HPDE6-E6E7 (cell line): ENCODE data around the gene RRBP1.

Source experiments
- DNase-seq: peaks from one replicate; pipeline ENCODE4 v3.0.0; 2011; ENCODE audit warnings: missing footprints; ENCODE audit errors: extremely low spot score

The RRBP1 gene

GRCh38 chr20:17648791-17649730, 33.0 kb downstream of the RRBP1 start:
- DNase-seq = no peak

GRCh38 chr20:17648315-17648646, 33.8 kb downstream of the RRBP1 start:
- no peak for DNase-seq

DNA sequence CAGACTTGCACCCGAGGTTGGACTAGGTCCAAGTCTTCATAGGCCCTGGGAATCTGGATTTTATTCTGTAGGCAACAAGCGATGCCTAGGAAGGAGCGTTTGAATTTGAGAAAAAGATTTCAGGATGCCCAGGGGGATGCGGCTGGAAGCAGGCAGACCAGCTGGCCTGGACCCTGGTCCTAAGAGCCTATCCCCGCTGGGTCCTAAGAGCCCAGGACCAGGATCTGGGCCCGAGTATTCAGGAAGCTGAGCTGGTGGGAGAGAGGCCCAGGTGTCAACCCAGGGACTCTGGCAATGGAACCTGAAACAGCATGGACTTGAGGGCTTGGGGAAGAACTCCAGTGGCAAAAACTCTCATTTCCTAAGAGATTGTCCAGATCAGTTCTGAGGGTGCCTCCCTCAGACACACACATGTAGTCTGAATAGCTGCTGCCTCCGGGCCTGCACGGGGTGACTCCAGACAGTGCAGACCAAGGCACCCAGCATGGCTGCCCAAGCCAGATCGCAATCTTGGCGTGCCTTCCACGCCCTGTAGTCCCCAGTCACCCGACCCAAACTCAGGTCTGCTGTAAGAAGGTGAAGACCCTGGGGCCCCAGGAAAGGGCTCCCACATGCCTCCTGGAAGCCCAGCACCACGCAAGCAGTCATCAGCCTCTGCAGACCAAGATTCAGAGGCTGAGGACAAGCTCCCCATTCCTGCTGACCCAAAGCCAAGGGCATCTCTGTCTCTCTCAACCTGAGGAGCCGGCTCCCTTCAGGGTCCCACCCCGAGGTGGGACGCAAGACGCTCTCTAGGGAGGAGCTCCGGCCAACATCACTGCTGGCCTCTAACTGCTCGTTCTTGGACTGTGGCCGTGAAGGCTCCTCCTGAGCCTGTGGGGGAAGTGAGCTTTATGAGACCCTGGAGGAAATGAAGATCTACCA, 34.4 kb downstream of the RRBP1 start:
- no peak for DNase-seq

DNA sequence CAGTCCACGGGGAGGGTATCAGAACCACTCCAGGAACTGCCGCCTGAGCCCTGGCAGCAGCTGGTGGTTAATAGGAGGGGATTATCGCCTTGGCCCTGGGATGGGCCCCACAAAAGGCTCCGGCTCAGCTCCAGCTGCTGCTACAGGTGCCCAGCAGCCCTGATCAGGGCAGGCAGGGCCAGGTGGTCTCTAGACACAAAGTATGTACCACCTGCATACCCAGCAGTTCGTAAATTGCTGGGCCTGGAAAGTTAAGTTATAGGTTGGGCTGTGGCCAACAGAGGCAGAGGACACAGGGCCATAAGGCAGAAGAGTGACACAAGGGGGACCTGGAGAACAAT, 35.1 kb downstream of the RRBP1 start:
- DNase-seq = no peak

DNA sequence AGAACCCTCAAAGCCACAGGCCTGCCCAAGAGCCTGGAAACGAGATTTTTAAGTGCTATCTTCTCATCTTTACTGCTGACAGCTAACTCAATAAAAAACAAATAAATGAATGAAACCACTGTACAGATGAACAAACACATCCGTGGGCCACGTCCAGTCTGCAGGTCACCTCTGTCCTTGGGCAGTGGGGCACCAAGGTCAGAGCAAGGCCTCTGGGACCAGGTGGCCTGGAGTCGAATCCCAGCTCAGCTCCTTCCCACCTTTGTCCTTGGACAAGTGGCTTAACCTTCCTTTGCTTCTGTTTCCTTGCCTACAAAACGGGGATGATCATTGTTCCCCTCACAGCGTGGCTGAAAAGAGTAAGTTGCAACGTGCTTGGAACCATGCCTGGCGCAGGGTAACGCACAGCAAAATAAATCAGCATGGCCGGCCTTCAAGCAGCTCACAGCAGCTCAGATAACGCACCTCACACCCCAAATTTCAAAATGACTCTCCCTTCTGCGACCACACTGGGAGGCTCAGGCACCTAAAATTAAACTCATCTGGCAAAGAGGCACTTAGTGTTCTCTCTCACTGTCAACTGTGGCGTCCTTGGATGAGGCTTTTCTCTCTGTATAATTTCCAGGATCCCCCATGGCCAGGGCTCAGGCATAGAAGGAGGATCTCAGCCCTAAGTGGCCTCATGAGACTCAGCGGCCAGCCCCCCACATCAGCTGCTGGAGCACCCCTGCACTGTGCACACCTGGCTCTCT, 35.7 kb downstream of the RRBP1 start:
- no peak for DNase-seq

- DNase-seq = no peak
These were observed 36.4 kb downstream of the RRBP1 start for GRCh38 chr20:17645546-17646208.

DNA sequence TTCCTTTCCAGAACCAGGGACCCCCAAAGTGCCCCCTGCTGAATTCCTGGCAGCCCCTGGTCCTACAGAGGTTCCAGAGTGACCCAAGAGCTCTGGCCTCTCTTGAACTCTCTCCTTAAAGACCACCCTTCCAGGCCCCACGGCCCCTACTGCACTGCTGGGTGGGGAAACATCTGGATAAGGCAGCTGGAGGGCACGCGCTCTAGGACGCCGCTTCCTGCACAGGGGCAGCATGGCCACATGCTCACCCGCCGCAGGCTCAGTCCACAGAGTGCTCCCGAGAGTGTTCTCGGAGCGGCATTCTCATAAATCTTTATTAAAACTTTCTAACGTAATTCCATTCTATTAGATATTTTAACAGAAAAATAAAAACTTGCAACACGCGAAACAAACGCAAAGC, 37.0 kb downstream of the RRBP1 start:
- DNase-seq = no peak

DNA sequence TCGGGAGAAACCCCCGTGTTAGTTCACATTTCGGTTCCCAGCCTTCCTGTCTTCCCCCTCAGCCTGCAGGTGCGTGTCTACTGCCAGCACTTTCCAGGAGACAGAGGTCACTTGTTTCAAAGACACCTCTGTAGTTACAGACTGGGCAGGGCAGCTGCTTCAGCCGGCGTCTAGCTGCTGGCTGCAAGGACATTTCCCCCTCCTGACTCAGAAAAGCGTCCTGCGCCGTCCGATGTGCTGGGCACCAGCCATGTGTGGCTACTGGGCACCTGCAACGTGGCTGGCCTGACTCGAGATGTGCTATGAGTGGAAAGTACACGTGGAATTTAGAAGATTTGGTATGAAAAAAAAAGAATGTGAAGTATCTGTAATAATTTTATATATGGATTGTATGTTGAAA, 37.6 kb downstream of the RRBP1 start:
- no peak for DNase-seq

DNA sequence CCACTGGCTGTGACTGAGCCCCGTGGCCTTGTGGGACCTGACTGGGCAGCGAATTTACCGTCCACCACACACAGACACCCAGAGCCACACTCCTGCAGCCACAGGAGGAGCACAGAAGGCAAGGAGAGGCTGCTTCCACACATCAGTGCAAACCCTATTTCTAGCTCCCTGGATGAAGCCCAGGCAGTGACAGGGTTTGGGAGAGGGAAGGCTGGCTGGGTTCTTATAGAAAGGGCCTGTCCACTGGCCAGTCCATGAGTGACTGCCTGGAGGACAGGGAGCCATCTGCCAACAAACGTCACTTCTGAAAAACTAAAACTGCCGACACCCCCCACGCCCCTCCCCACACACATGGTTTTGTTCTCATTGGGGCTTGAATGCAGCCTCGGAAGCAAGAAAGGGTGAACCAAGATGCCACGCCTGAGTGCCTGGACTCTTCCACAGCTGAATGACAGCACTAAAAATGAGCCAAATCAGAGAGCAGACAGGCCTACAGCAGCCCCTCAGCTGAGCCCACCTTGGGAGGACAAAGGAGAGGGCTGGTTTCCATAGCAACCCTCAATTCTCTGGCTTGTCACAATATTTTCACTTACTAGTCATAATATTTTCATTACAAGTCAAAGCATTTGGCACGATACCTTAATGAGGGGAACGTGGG, 38.4 kb downstream of the RRBP1 start:
- no peak for DNase-seq

DNA sequence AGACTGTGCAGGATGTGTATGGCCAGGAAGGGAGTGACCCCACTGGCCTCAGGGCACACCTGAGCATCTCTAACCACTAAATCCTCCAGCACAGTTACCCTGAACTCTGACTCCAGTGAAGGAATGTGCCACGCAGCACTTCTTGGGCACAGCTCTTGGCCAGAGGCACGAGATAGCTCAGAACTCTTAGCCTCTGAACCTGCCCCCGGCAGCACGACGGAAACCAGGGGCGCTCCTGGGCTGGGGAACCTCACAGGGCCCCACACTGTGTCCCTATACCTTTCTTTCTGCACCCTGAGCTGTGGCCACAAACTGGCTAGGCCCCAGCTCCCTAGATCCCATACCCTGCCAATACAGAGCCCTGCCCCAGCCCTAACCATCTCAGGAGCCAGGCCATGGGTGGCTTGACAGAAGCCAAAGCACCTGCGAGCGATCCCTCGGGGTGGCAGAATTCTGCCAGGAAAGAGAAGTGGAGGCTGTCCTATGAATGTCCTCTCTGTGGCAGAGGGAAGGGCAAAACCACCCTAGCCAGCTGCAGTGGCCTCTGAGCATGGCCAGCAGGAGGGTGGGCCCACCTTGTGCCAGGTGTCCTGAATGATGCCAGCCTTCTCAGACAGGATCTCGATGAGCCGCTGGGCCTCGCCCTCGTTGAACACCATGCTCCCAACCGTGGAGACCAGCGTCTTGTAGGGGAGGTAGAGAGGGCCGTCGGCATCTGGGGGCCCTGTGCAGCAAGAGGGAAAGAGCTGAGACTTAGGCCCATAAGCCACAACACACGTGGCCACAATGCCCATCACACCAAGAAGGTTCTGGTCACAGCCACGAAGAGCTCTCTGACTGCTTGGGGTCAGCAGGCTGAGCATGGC, 39.4 kb downstream of the RRBP1 start:
- DNase-seq = no peak

GRCh38 chr20:17641993-17642392, 40.0 kb downstream of the RRBP1 start:
- no peak for DNase-seq

DNA sequence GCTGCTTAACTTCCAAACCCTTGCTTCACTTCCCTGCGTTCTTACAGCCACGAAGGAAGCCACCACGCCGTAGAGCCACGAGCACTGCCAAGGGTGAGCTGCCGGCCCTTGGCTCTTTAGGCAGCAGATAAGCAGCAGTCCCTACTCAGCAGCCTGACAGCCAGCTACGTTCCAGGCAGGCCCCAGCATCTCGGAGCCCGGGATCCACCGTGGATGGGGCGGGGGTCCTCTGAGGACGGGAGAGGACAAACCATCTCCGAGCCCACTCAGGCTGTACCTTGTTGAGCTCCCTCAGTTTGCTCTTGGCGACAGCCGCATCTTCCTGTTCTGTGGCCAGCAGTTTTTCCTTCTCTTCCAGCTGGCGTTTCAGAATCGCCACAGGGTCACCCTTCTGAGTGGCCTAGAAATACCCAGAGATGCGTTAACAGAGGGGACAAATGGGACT, 40.5 kb downstream of the RRBP1 start:
- no peak for DNase-seq

GRCh38 chr20:17640875-17641378, 41.1 kb downstream of the RRBP1 start:
- DNase-seq = no peak

- DNase-seq = no peak
These were observed 41.7 kb downstream of the RRBP1 start for GRCh38 chr20:17640146-17640874.

DNA sequence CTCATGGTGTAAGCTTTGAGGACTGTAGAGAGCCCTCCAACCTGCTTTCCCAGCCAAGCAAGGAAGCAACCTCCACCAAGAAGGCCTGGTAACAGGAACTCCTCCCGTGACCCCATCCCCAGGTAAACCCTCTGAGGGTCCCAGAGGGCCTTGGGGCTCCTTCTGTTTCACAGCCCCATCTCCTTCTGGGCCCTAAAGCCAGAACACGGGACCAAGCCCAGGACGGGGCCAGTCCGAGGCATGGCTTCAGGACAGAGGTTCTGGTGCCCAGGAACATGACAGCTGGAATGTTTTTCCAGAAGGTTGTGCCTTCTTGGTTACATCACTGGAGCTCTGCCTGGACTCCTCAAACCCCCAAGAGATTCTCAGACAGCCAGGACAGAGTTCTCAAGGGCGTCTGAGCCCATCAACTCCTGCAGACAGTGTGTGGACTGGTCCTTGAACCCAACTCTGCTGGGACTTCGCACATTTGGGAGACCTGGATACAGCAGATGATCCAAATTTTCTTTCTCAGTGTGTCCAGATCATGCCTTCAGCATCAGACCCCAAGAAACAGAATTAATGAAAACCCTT, 43.1 kb downstream of the RRBP1 start:
- no peak for DNase-seq

DNA sequence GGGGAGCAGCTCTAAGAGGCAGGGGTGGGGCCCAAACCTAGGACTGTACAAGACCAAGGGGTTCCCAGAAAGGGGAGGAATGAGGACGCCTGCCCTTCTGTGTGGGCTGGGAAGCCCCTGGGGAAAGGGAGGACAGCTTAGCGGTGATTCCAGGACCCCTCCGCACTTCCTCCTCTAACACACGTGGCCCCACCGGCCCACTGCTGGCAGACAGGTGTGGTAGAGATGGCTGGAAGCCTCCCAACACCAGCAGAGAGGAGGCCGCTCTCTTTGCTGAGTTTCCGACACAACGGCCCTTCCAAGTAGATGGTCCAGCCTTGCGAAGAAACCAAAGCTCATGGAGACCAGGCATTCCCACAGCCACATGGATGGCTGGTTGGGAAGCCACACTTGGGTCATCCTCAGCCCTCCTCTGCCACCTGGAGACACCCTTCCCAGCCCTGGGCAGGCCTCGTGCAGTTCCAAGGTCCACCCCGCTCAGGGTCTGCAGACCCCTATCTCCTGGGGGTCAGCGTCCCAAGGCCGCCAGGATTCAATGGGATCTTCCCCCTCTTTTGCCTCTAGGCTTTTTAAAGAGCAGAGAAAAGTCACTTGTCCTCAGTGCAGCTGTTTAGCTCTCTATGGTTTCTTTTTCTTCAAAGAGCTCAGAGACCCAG, 43.9 kb downstream of the RRBP1 start:
- DNase-seq = no peak

DNA sequence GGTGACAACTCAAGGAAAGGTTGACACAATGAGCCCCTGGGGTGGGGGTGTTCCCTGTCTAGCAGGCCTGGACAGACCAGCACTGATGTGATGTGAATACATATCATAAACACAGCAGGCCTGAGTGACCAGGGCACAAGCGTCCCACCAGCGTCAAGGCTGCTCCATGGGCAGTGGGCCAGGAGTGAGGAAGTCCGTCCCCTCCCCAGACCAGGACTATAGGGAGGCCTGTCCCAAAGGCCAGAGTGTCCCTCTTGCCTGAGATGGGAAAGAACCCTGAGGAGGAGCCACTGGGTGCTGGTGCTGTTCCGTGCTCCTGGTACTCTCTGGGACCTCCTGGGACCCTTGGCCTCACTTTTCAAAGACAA, 44.6 kb downstream of the RRBP1 start:
- DNase-seq = no peak
